Measurements from ENCODE around the gene USP32.

USP32 gene

GRCh38 chr17:60168654-60169053, 223.3 kb downstream of the USP32 start:
- DNase-seq = no peak

DNA sequence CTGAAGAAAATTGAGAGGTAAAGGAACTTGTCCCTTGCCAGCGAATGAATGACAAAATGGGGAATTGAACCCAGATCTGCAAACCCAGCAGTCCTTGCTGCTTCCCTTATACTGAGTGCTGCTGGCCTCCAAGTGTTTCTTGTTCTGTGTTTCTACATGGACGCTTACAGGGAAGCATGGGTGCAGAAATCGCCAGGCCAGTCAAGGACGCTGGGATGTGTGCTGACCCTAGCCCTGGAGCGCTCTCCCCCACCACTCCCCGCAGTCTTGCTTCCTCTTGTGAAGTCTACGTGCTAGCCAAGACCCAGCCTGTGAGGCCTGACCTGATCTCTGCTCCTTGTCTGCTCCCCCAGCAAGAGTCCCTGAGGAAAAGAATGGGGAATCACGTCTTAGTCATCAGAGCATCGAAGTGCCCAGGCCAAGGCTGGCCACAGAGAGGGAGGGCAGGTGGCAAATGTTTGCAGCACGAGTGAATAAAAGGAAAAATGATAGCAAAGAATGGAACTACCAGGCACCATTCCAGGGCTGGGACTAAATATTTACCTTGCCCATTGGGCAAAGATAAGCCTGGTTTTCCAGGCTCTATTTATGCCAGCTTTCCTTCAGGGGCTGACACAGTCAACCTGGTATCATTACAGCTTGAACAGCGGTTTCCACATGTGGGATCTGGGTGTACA, 224.7 kb downstream of the USP32 start:
- no peak for DNase-seq

- no peak for DNase-seq
Measured at GRCh38 chr17:60165971-60166370, 226.0 kb downstream of the USP32 start.

- DNase-seq = no peak
Measured at GRCh38 chr17:60165223-60165622, 226.7 kb downstream of the USP32 start.

DNA sequence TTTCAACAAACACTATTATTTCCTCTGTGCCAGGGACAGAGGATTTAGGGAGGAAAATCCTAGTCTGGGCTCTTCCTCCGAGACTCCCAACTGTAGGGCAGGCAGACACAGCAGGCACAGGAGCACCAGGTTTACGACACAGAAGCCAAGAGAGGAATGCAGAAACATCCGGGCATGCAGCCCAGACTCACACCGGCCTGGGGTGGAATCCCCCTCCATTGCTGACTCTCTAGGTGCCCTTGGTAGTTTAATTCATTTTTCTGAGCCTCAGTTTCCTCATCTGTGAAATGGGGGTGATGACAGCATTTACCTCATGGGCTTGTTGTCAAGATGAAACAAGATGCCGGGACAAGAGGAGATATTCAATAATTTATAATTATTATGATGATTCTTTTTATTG, 227.2 kb downstream of the USP32 start:
- no peak for DNase-seq

DNA sequence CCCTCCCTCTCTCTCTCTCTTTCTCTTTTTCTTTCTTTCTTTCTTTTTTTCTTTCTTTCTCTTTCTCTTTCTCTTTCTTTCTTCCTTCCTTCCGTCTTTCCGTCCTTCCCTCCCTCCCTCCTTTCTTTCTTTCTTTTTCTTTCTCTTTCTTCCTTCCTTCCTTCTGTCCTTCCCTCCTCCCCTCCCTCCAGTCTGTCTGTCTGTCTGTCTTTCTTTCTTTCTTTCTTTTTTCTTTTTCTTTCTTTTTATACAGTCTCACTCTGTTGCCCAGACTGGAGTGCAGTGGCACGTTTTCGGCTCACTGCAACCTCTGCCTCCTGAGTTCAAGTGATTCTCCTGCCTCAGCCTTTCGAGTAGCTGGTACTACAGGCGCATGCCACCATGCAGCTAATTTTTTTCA, 227.8 kb downstream of the USP32 start:
- no peak for DNase-seq

- DNase-seq = no peak
Measured at GRCh38 chr17:60163108-60163784, 228.7 kb downstream of the USP32 start.

- peak; percentile 33 for DNase-seq
Measured at GRCh38 chr17:60161598-60162330, 230.2 kb downstream of the USP32 start.

DNA sequence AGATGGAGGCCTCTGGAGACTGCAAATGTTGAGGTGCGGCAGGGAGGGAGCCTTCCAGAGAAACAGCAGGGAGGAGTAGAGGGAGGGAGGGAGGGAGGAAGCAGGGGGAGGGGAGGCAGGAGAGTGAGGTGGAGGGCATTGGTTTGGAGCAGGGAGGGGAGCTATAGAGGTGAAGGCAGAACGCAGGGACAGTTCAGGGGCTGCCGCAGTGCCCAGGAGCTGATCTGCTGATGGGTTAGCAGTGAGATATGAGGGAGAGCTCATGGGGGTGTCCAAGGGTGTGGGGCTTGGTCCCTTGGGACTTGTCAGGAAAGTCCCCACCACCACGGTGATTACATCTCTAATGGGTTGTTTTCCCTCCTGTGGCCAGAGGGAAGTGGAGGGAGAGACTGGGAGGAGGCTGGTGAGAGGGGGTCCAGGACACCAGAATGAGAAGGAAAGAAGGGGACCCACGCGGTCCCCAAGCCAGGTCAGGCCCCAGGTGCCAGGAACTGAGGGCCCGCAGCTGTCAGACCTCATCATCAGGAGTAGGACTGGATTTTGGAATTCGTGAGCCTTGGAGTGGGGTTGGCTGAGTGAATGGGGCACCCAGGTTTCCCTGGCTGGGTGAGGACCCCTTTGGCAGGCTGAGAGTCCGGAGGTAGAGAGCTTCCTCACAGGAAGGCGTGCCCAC, 231.0 kb downstream of the USP32 start:
- DNase-seq = no peak

- no peak for DNase-seq
Measured at GRCh38 chr17:60159479-60159866, 232.5 kb downstream of the USP32 start.

GRCh38 chr17:60158751-60159478, 233.0 kb downstream of the USP32 start:
- no peak for DNase-seq

DNA sequence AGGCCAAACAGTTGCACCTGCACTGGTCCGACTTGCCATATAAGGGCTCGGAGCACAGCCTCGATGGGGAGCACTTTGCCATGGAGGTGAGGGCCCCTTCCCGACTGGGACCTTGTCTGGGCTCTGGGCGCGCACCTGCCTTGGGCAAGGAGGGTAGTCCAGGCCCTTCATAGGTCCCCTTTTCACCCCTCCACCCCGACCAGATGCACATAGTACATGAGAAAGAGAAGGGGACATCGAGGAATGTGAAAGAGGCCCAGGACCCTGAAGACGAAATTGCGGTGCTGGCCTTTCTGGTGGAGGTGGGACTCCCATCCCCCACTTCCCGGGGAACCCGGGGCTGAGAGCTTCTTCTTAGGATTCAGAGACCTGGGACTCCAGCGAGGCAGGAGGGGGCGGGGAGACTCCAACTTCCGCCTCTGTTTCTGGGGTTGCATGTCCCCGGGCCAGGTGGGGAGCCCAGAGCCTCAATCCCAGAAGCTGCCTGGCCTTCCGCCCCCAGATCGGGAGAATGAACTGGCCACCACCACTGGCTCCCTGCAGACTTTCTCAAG, 234.4 kb downstream of the USP32 start:
- DNase-seq = no peak

GRCh38 chr17:60156746-60157145, 235.2 kb downstream of the USP32 start:
- DNase-seq = no peak

- no peak for DNase-seq
Measured at GRCh38 chr17:60155815-60156214, 236.1 kb downstream of the USP32 start.

GRCh38 chr17:60155427-60155814, 236.5 kb downstream of the USP32 start:
- DNase-seq = no peak

DNA sequence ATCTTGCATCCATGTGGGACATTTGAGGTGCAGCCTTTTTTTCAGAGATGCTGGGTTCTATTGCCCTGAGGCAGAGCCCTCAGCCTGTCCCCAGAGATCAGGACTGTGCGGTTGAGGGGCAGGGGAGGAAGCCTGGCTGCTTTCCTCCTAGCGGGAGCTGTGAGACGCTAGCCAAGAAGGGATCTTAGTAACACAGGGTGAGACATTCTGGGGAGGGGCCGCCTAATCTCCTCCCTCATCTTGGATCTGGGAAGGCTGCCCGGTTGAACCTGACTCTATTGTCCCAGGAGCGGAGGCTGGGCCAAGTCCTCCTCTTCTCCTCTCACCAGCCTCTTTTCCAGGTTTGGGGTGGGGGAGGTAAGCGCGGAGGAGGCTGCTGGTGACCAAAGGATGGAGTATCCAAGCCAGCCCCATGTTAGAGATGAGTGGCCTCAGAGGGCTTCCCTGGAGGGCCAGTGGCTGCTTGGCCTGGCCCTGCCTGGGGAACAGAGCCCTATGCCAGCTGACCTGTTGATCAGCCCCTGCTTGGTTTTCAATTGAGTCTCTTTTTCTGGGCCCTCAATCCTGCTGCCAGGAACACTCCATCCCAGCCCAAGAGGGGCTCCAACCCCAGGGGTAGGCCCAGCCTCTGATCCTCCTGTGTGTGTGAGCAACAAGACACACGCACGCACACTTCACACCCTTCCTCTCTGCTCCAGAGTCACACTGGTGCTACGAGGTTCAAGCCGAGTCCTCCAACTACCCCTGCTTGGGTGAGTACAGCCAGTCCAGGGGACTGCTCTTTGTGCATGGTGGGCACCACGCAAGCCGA, 237.1 kb downstream of the USP32 start:
- DNase-seq = no peak

- DNase-seq = no peak
Measured at GRCh38 chr17:60153606-60154390, 238.1 kb downstream of the USP32 start.

DNA sequence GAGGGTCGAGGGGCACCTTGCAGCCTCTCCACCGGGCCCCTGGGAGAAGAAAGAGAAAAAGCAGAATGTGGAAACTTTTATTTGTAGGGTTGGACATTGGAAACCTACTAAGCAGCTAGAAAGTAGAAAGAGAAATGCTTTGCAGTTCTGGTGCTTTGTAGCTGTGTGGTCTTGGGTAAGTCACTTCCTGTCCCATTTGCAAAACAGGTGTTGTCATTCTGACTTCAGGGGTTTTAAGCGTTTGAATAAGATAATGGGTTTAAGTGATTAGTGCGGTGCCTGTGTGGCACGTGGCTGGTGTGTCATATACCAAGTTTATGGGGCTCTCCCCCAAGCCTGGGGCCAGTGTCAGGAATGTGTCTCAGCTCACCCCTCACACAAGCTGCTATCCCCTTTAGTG, 240.6 kb downstream of the USP32 start:
- DNase-seq = no peak

GRCh38 chr17:60149691-60150582, 242.0 kb downstream of the USP32 start, which contains the start of gene CA4:
TSS of gene CA4 (plus strand) at chr17:60149973. CDS start at chr17:60150035, 62 bp downstream.
- no peak for DNase-seq

DNA sequence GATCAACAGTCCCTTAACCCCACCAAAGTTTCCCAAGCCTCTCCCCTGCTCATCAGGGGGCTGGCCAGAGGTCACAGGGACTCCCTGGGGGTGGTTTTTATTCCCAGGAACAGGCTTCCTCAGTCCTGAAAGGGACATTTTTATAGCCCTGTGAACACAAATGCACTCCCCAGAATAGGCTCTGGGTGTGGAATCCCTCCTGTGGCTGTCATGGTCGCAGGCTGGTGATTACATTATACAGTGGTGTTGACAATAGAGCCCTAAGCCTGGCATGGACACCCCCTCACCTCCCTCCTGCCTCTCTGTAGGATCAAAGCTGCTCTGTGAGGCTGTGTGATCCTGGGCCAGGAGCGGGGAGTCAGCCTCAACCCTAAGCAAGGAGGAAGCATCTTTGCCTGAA, 243.6 kb downstream of the USP32 start:
- DNase-seq = no peak
